Measurements from ENCODE around the gene RHCG.

The RHCG gene

DNA sequence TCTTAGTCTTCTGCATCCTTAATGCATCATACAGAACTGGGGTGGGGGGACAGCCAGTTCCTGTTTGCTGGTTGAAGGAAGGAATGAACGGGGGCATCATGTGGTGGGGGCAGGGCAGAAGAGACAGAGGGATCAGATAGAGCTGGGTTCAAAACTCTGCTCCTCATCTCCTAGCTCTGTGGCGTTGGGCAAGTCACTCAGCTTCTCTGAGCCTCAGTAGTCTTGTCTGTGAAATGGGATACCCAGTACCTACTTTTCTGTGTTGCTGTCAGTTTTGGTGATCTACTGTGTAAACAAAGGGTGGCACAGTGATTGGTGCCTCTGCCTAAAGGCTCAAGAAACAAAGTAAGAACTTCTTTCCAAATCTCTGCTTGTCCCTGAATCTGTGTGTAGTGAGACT, 36.3 kb downstream of the RHCG start:
- no peak overlapping the region for H3K27ac ChIP-seq (ENCODE audit: insufficient read depth, low read length, poor library complexity, severe bottlenecking)
- no peak overlapping the region for H3K4me3 ChIP-seq (ENCODE audit: insufficient read depth, low read depth, low read length, poor library complexity, severe bottlenecking)
- no peaks in the 10 kb centered on the region for H3K4me1 ChIP-seq (ENCODE audit: control insufficient read depth, insufficient read depth, low read length, poor library complexity, severe bottlenecking)
- no peaks in the 10 kb centered on the region for H3K9me3 ChIP-seq (ENCODE audit: control insufficient read depth, low read length)
- H3K36me3 ChIP-seq (ENCODE audit: control insufficient read depth, insufficient read depth, low read length) = no peaks in the 10 kb centered on the region
- no peak for DNase-seq
- peaks cover 4% of the 10 kb centered on the region for H3K27me3 ChIP-seq (replicated peaks; ENCODE audit: control insufficient read depth, insufficient read depth, low read length, poor library complexity, severe bottlenecking)

GRCh38 chr15:89459271-89460038, 36.9 kb downstream of the RHCG start:
- peaks cover 4% of the 10 kb centered on the region for H3K27me3 ChIP-seq (replicated peaks; ENCODE audit: control insufficient read depth, insufficient read depth, low read length, poor library complexity, severe bottlenecking)

DNA sequence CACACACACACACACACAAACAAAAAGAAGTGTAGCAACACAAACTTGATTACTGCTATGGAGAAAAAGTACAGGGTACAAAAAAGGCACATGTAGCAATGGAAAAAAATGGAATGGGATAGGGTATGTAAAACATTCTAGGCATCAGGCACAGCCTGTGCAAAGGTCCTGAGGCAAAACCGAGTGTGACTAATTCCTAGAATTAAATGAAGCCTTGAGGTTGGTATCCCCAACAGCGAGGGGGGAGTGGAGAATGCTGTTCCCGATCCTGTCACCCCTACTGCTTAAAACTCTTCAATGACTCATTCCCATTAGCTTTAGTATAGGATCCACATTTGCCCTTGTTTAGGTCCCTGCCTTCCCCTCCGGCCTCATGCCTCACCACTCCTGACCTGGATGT, 37.9 kb downstream of the RHCG start:
- Histone ChIP-seq H3K27ac (ENCODE audit: insufficient read depth, low read length, poor library complexity, severe bottlenecking) (no peak overlapping the region), H3K9me3 (ENCODE audit: control insufficient read depth, low read length) (no peaks in the 10 kb centered on the region), H3K4me1 (ENCODE audit: control insufficient read depth, insufficient read depth, low read length, poor library complexity, severe bottlenecking) (no peaks in the 10 kb centered on the region)

More at GRCh38 chr15:89459271-89460038, 36.9 kb downstream of the RHCG start:
- Histone ChIP-seq H3K36me3 (ENCODE audit: control insufficient read depth, insufficient read depth, low read length) (no peaks in the 10 kb centered on the region), H3K4me3 (ENCODE audit: insufficient read depth, low read depth, low read length, poor library complexity, severe bottlenecking) (no peak overlapping the region), H3K27ac (ENCODE audit: insufficient read depth, low read length, poor library complexity, severe bottlenecking) (no peak overlapping the region), H3K9me3 (ENCODE audit: control insufficient read depth, low read length) (no peaks in the 10 kb centered on the region), H3K4me1 (ENCODE audit: control insufficient read depth, insufficient read depth, low read length, poor library complexity, severe bottlenecking) (no peaks in the 10 kb centered on the region)
- no peak for DNase-seq

GRCh38 chr15:89457086-89457485, 39.3 kb downstream of the RHCG start:
- no peak for DNase-seq
- H3K27ac ChIP-seq (ENCODE audit: insufficient read depth, low read length, poor library complexity, severe bottlenecking) = no peak overlapping the region
- H3K9me3 ChIP-seq (ENCODE audit: control insufficient read depth, low read length) = no peaks in the 10 kb centered on the region
- H3K4me1 ChIP-seq (ENCODE audit: control insufficient read depth, insufficient read depth, low read length, poor library complexity, severe bottlenecking) = no peaks in the 10 kb centered on the region
- no peaks in the 10 kb centered on the region for H3K36me3 ChIP-seq (ENCODE audit: control insufficient read depth, insufficient read depth, low read length)
- no peak overlapping the region for H3K4me3 ChIP-seq (ENCODE audit: insufficient read depth, low read depth, low read length, poor library complexity, severe bottlenecking)
- peaks cover 4% of the 10 kb centered on the region for H3K27me3 ChIP-seq (replicated peaks; ENCODE audit: control insufficient read depth, insufficient read depth, low read length, poor library complexity, severe bottlenecking)

More for the DNA sequence above, 37.9 kb downstream of the RHCG start:
- no peaks in the 10 kb centered on the region for H3K36me3 ChIP-seq (ENCODE audit: control insufficient read depth, insufficient read depth, low read length)
- peaks cover 4% of the 10 kb centered on the region for H3K27me3 ChIP-seq (replicated peaks; ENCODE audit: control insufficient read depth, insufficient read depth, low read length, poor library complexity, severe bottlenecking)
- H3K4me3 ChIP-seq (ENCODE audit: insufficient read depth, low read depth, low read length, poor library complexity, severe bottlenecking) = no peak overlapping the region
- no peak for DNase-seq

- H3K27ac ChIP-seq (ENCODE audit: insufficient read depth, low read length, poor library complexity, severe bottlenecking) = no peak overlapping the region
- H3K4me3 ChIP-seq (ENCODE audit: insufficient read depth, low read depth, low read length, poor library complexity, severe bottlenecking) = no peak overlapping the region
- no peak for DNase-seq
- H3K9me3 ChIP-seq (ENCODE audit: control insufficient read depth, low read length) = no peaks in the 10 kb centered on the region
- H3K27me3 ChIP-seq (replicated peaks; ENCODE audit: control insufficient read depth, insufficient read depth, low read length, poor library complexity, severe bottlenecking) = peaks cover 4% of the 10 kb centered on the region
- H3K36me3 ChIP-seq (ENCODE audit: control insufficient read depth, insufficient read depth, low read length) = no peaks in the 10 kb centered on the region
- H3K4me1 ChIP-seq (ENCODE audit: control insufficient read depth, insufficient read depth, low read length, poor library complexity, severe bottlenecking) = no peaks in the 10 kb centered on the region
Observed at GRCh38 chr15:89455535-89455934, 40.8 kb downstream of the RHCG start.

- H3K9me3 ChIP-seq (ENCODE audit: control insufficient read depth, low read length) = no peaks in the 10 kb centered on the region
- no peak for DNase-seq
- H3K36me3 ChIP-seq (ENCODE audit: control insufficient read depth, insufficient read depth, low read length) = no peaks in the 10 kb centered on the region
- H3K27me3 ChIP-seq (replicated peaks; ENCODE audit: control insufficient read depth, insufficient read depth, low read length, poor library complexity, severe bottlenecking) = peaks cover 5% of the 10 kb centered on the region
- H3K27ac ChIP-seq (ENCODE audit: insufficient read depth, low read length, poor library complexity, severe bottlenecking) = no peak overlapping the region
- H3K4me1 ChIP-seq (ENCODE audit: control insufficient read depth, insufficient read depth, low read length, poor library complexity, severe bottlenecking) = no peaks in the 10 kb centered on the region
- no peak overlapping the region for H3K4me3 ChIP-seq (ENCODE audit: insufficient read depth, low read depth, low read length, poor library complexity, severe bottlenecking)
Observed at GRCh38 chr15:89452330-89452836, 44.0 kb downstream of the RHCG start.

DNA sequence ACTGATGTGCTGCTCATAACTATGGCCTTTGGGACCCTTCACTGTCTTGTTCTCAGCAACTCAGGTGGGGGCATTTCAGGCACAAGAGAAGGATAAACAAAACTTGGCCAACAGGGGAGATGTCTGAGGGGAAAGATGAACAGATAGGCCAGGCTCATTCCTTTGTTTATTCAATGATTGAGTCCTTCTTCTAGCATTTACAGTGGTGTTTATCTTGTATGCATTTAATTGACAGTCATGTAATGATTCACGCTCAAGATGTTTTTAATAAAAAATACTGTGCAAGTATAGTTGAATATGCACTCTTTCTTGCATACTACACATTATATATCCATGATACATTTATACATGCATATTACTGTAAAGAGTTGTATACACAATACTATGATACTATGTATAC, 44.5 kb downstream of the RHCG start:
- H3K9me3 ChIP-seq (ENCODE audit: control insufficient read depth, low read length) = no peaks in the 10 kb centered on the region
- no peak overlapping the region for H3K27ac ChIP-seq (ENCODE audit: insufficient read depth, low read length, poor library complexity, severe bottlenecking)
- no peak overlapping the region for H3K4me3 ChIP-seq (ENCODE audit: insufficient read depth, low read depth, low read length, poor library complexity, severe bottlenecking)
- no peaks in the 10 kb centered on the region for H3K36me3 ChIP-seq (ENCODE audit: control insufficient read depth, insufficient read depth, low read length)
- no peaks in the 10 kb centered on the region for H3K4me1 ChIP-seq (ENCODE audit: control insufficient read depth, insufficient read depth, low read length, poor library complexity, severe bottlenecking)
- DNase-seq = no peak
- peaks cover 5% of the 10 kb centered on the region for H3K27me3 ChIP-seq (replicated peaks; ENCODE audit: control insufficient read depth, insufficient read depth, low read length, poor library complexity, severe bottlenecking)

DNA sequence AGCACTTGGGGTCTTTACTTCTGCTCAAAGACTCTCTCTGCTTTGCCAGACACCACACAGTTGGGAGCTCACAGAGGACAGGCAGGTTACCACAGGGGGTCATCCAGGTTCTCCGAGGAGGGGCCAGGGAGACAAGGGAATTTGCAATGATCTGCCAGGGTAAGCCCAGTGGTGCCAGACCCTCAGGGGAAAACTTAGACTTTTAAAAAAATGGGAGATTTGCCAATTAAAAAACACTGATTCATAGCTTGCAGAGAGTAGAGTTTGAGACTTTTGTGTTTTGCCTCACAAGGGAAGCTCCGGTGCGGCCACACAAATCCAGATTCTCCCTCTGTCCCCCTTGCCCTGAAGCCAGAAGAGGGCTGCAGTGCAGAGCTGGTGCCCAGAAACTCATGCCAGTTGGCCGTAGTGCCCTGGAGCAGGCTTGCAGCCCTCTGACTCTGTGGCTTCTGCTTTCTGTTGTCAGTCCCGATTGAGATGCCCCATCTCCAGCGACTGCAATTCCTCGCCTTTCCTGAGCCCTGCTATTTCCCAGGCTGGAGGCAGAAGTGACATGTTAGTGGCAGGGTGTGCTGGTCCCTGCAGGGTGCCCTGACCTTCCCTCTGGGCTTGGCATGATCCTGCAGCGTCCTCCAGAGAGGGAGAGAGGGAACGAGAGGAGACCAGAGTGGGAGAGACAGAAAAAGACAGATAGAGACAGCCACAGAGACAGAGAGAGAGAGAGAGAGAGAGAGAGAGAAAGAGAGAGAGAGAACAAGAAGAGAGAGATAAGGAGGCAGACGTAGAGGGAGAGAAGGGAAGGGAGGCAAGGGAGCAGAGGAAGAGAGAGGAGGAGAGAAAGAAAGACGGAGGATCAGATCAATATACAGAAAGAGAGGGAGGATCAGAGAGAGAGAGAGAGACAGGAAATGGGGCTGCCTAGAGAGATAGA, 46.0 kb downstream of the RHCG start:
- peaks cover 5% of the 10 kb centered on the region for H3K27me3 ChIP-seq (replicated peaks; ENCODE audit: control insufficient read depth, insufficient read depth, low read length, poor library complexity, severe bottlenecking)
- H3K27ac ChIP-seq (ENCODE audit: insufficient read depth, low read length, poor library complexity, severe bottlenecking) = no peak overlapping the region
- H3K4me1 ChIP-seq (ENCODE audit: control insufficient read depth, insufficient read depth, low read length, poor library complexity, severe bottlenecking) = no peaks in the 10 kb centered on the region
- no peak for DNase-seq
- H3K4me3 ChIP-seq (ENCODE audit: insufficient read depth, low read depth, low read length, poor library complexity, severe bottlenecking) = no peak overlapping the region
- no peaks in the 10 kb centered on the region for H3K9me3 ChIP-seq (ENCODE audit: control insufficient read depth, low read length)
- no peaks in the 10 kb centered on the region for H3K36me3 ChIP-seq (ENCODE audit: control insufficient read depth, insufficient read depth, low read length)

DNA sequence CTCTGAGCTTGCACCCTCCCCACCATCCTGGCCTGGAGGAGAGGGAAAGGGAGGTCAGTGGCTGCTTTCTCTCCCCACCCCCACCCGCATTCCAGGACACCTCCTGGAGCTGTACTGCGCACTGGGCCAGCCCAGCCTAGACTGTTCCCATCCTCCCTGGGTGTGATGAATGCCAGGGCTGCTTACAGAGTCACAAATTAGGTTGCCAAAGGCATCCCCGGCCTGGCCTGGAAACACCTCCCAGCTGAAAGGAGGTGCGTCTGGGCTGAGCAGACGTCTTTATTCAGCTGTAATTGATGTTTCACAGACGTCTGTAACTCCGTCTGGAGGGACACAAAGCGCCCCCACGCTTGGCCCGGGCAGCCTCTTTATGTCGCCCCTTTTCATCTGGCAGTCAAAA, 47.6 kb downstream of the RHCG start:
- Histone ChIP-seq H3K4me1 (ENCODE audit: control insufficient read depth, insufficient read depth, low read length, poor library complexity, severe bottlenecking) (no peaks in the 10 kb centered on the region), H3K4me3 (ENCODE audit: insufficient read depth, low read depth, low read length, poor library complexity, severe bottlenecking) (no peak overlapping the region), H3K27me3 (replicated peaks; ENCODE audit: control insufficient read depth, insufficient read depth, low read length, poor library complexity, severe bottlenecking) (peaks cover 5% of the 10 kb centered on the region), H3K9me3 (ENCODE audit: control insufficient read depth, low read length) (no peaks in the 10 kb centered on the region), H3K27ac (ENCODE audit: insufficient read depth, low read length, poor library complexity, severe bottlenecking) (no peak overlapping the region), H3K36me3 (ENCODE audit: control insufficient read depth, insufficient read depth, low read length) (no peaks in the 10 kb centered on the region)
- no peak for DNase-seq

GRCh38 chr15:89447676-89448075, 48.7 kb downstream of the RHCG start:
- Histone ChIP-seq H3K36me3 (ENCODE audit: control insufficient read depth, insufficient read depth, low read length) (no peaks in the 10 kb centered on the region), H3K4me3 (ENCODE audit: insufficient read depth, low read depth, low read length, poor library complexity, severe bottlenecking) (no peak overlapping the region), H3K27me3 (replicated peaks; ENCODE audit: control insufficient read depth, insufficient read depth, low read length, poor library complexity, severe bottlenecking) (peaks cover 5% of the 10 kb centered on the region), H3K9me3 (ENCODE audit: control insufficient read depth, low read length) (no peaks in the 10 kb centered on the region), H3K4me1 (ENCODE audit: control insufficient read depth, insufficient read depth, low read length, poor library complexity, severe bottlenecking) (no peaks in the 10 kb centered on the region), H3K27ac (ENCODE audit: insufficient read depth, low read length, poor library complexity, severe bottlenecking) (no peak overlapping the region)
- no peak for DNase-seq
